Endothelial cell of umbilical vein (primary cell): ENCODE results near the gene ANTXRL. TPM values are rescaled to one million over a fixed set of nuclear protein-coding genes. Genes with fewer than 3 reads are reported as not detected.

Experiments used
- BruUV-seq: library from RNA; stranded (reverse); fragments of 400-500 nt; replicated peaks from 2 replicates; lab custom pipeline; 2021; lab: Mats Ljungman, UMichigan
- CTCF ChIA-PET: fragments of 300-600, 350-600 bp; sonication (Branson Sonifier 250); formaldehyde crosslinking; loops from one replicate; lab custom pipeline; 2021; ENCODE audit warnings: antibody characterized with exemption, inconsistent platforms; lab: Charles Lee
- POLR2A ChIA-PET: fragments of 300-600, 350-600 bp; sonication (Branson Sonifier 250); formaldehyde crosslinking; loops from one replicate; lab custom pipeline; 2021; ENCODE audit warnings: antibody characterized with exemption, inconsistent platforms; lab: Charles Lee
- DNase-seq: peaks from one replicate; pipeline ENCODE4 v3.0.0-alpha.2; 2011; ENCODE audit warnings: low read depth, low spot score
- FAIRE-seq: peaks from 2 replicates; lab custom pipeline; 2011; peaks lifted over from hg19 to GRCh38; lab: Jason Lieb, UNC
- H2AFZ ChIP-seq: 2 replicates; pipeline ENCODE4 v1.6.0; 2012; ENCODE audit warnings: low read depth, low read length, control low read depth, inconsistent platforms
- H3K27ac ChIP-seq: 2 replicates; pipeline ENCODE4 v1.5.1; 2011; ENCODE audit warnings: low read depth, mild to moderate bottlenecking, control low read depth, low read length, moderate library complexity; ENCODE audit not compliant: insufficient read depth
- H3K27me3 ChIP-seq, 2 experiments: 2 replicates each; pipeline versions ENCODE4 v1.6.0 to v1.6.1; 2011; ENCODE audit warnings: low read length in 2 of 2, mixed read lengths in 1 of 2; ENCODE audit not compliant: control insufficient read depth in 2 of 2, insufficient read depth in 2 of 2
- H3K36me3 ChIP-seq, 2 experiments: 2 replicates in 1 of 2; 3 replicates in 1 of 2; pipeline ENCODE4 v1.5.1; 2011; ENCODE audit warnings: low read length in 2 of 2, mild to moderate bottlenecking in 1 of 2, moderate library complexity in 1 of 2; ENCODE audit not compliant: control insufficient read depth in 2 of 2, insufficient read depth in 2 of 2; ENCODE audit errors: extremely low read depth in 1 of 2
- H3K4me1 ChIP-seq: 3 replicates; pipeline ENCODE4 v1.5.1; 2011; ENCODE audit warnings: mild to moderate bottlenecking, low read length; ENCODE audit not compliant: control insufficient read depth, insufficient read depth; ENCODE audit errors: extremely low read depth
- H3K4me2 ChIP-seq: 2 replicates; pipeline ENCODE4 v1.6.1; 2011; ENCODE audit warnings: low read length, control low read depth, mixed read lengths; ENCODE audit not compliant: insufficient read depth
- H3K4me3 ChIP-seq, 3 experiments: fragments of 200-600 bp in 1 of 3; sonication (generic), shearing (Covaris generic) in 1 of 3; replicated peaks in 1 of 3; 2 replicates each; pipeline ENCODE4 v1.5.1; 2011 to 2016; ENCODE audit warnings: control low read depth in 3 of 3, low read length in 3 of 3, mild to moderate bottlenecking in 2 of 3, inconsistent platforms in 1 of 3, low read depth in 1 of 3, moderate library complexity in 1 of 3; ENCODE audit not compliant: insufficient read depth in 1 of 3
- H3K79me2 ChIP-seq: 2 replicates; pipeline ENCODE4 v1.6.0; 2012; ENCODE audit warnings: low read length, inconsistent platforms; ENCODE audit not compliant: control insufficient read depth, insufficient read depth
- H3K9ac ChIP-seq: replicated peaks from 2 replicates; pipeline ENCODE3; 2011; ENCODE audit warnings: low read length, control low read depth; ENCODE audit not compliant: insufficient read depth; ENCODE audit errors: extremely low read depth
- H3K9me1 ChIP-seq: replicated peaks from 3 replicates; pipeline ENCODE4 v1.6.0; 2011; ENCODE audit warnings: mild to moderate bottlenecking, low read length; ENCODE audit not compliant: control insufficient read depth, insufficient read depth; ENCODE audit errors: extremely low read depth
- H3K9me3 ChIP-seq: replicated peaks from 2 replicates; pipeline ENCODE4 v1.5.1; 2012; ENCODE audit warnings: low read length, inconsistent platforms; ENCODE audit not compliant: control insufficient read depth, insufficient read depth
- H4K20me1 ChIP-seq: replicated peaks from 2 replicates; pipeline ENCODE3; 2011; ENCODE audit warnings: mild to moderate bottlenecking, low read length; ENCODE audit not compliant: control insufficient read depth, insufficient read depth; ENCODE audit errors: extremely low read depth
- CTCF ChIP-seq, 2 donors: IDR thresholded peaks; 1 replicate in 1 of 2; 2 replicates in 1 of 2; pipeline ENCODE4 v1.5.1; 2011; ENCODE audit warnings: low read length in 2 of 2, mild to moderate bottlenecking in 2 of 2, moderate library complexity in 2 of 2, control low read depth in 1 of 2, inconsistent platforms in 1 of 2, low read depth in 1 of 2; ENCODE audit not compliant: insufficient read depth in 1 of 2; ENCODE audit errors: extremely low read depth in 1 of 2
- EZH2 ChIP-seq: IDR thresholded peaks from 2 replicates; pipeline ENCODE4 v1.6.1; 2012; ENCODE audit warnings: borderline replicate concordance, low read depth, mild to moderate bottlenecking, moderate library complexity, low read length, inconsistent platforms; ENCODE audit not compliant: severe bottlenecking
- FOS ChIP-seq: IDR thresholded peaks from 2 replicates; pipeline ENCODE4 v1.6.1; 2011; ENCODE audit warnings: mild to moderate bottlenecking, low read length, moderate library complexity, borderline replicate concordance; ENCODE audit not compliant: insufficient read depth
- GATA2 ChIP-seq: IDR thresholded peaks from 2 replicates; pipeline ENCODE4 v1.7.0; 2011; ENCODE audit warnings: low read depth, mild to moderate bottlenecking, moderate library complexity, mixed read lengths, low read length; ENCODE audit not compliant: insufficient read length, insufficient read depth
- JUN ChIP-seq: IDR thresholded peaks from 2 replicates; pipeline ENCODE4 v1.6.1; 2011; ENCODE audit warnings: borderline replicate concordance, low read depth; ENCODE audit not compliant: insufficient read length, insufficient read depth
- MAX ChIP-seq: IDR thresholded peaks from 2 replicates; pipeline ENCODE4 v1.6.1; 2011; ENCODE audit not compliant: insufficient read depth, insufficient read length
- MYC ChIP-seq: IDR thresholded peaks from one replicate; pipeline ENCODE4 v1.6.1; 2011; ENCODE audit warnings: mild to moderate bottlenecking, low read depth, low read length
- POLR2A ChIP-seq: IDR thresholded peaks from 2 replicates; pipeline ENCODE4 v1.6.1; 2012; ENCODE audit warnings: low read depth, mild to moderate bottlenecking, control low read depth, low read length
- POLR2AphosphoS5 ChIP-seq: IDR thresholded peaks from 2 replicates; pipeline ENCODE4 v1.6.1; 2012; ENCODE audit warnings: low read depth, mild to moderate bottlenecking, control low read depth, low read length, moderate library complexity; ENCODE audit not compliant: insufficient read depth
- dilution Hi-C: fragments of 300-500 bp; cut with MboI; formaldehyde crosslinking; loops from one replicate; pipeline ENCODE4 v1.15.0; 2019; ENCODE audit warnings: low sequenced_read_pairs; ENCODE audit not compliant: extremely low pct_ligation_motif_present
- intact Hi-C: fragments of 100-400 bp; cut with micrococcal nuclease; formaldehyde crosslinking; loops from one replicate; pipeline ENCODE4 v1.10.0; 2022
- polyA plus RNA-seq, 4 experiments: library from polyadenylated mRNA; depleted of rRNA in 3 of 4; stranded (reverse) in 3 of 4; unstranded in 1 of 4; fragments of >200 nt; gene quantifications; 2 replicates each; pipeline versions ENCODE4 v1.2.1 to v1.2.3, GENCODE V29; 2011 to 2012; ENCODE audit warnings: missing spikeins in 1 of 4
- total RNA-seq: library from RNA; stranded (reverse); gene quantifications from 2 replicates; pipeline ENCODE4 v1.2.3, GENCODE V29; 2021

ANTXRL gene
- total and polyA plus RNA-seq, 2 donors (not counting 3 experiments of a cell fraction or from before 2014, with no cell fraction given): not detected

- Histone ChIP-seq H3K27me3 (no peaks in the 10 kb centered on the region), H3K4me1 (no peaks in the 10 kb centered on the region), H3K27ac (no peak overlapping the region), H3K36me3 (no peaks in the 10 kb centered on the region), H2AFZ (no peak overlapping the region), H3K9ac (no peak overlapping the region), H3K9me3 (no peaks in the 10 kb centered on the region), H3K9me1 (no peaks in the 10 kb centered on the region), H3K79me2 (no peaks in the 10 kb centered on the region), H3K4me3 (no peak overlapping the region), H4K20me1 (no peaks in the 10 kb centered on the region), H3K4me2 (no peak overlapping the region)
- no TSS peak for BruUV-seq
- intact Hi-C loops (no loop called here), dilution Hi-C loops (no loop called here)
- FAIRE-seq (no peak), DNase-seq (no peak)
- no peak for TF ChIP-seq MYC
- TF ChIP-seq FOS: no peak
- no peak for TF ChIP-seq POLR2AphosphoS5
- TF ChIP-seq JUN: no peak
- TF ChIP-seq GATA2: no peak
- no peak for TF ChIP-seq CTCF (IDR thresholded peaks at IDR 0.05; ENCODE audit: extremely low read depth in 1 of 2, insufficient read depth in 1 of 2, low read depth in 1 of 2, low read length in 2 of 2)
- no peak for TF ChIP-seq POLR2A
- no peak for TF ChIP-seq EZH2
- no peak for TF ChIP-seq MAX
- ChIA-PET POLR2A (no interaction called here), CTCF (interaction anchor here (4.1 kb wide), 1 partner anchor 22 kb away, joined by 23 read pairs; no protein-coding TSS in a partner anchor)
Measured at GRCh38 chr10:46250481-46250880, 36.3 kb upstream of the ANTXRL start.
